C4-2B (cell line): ENCODE measurements around the gene HIPK3.

ENCODE experiments used
- ZFX ChIP-seq: fragments of 450-650 bp; IDR thresholded peaks from 2 replicates; pipeline ENCODE4 v1.6.1; 2017
- TF ChIP-seq, protein P1 (sequence below): fragments of 450-650 bp; conservative IDR thresholded peaks from 2 replicates; pipeline ENCODE4 v1.5.1; 2017; ENCODE audit warnings: mild to moderate bottlenecking

DNA sequence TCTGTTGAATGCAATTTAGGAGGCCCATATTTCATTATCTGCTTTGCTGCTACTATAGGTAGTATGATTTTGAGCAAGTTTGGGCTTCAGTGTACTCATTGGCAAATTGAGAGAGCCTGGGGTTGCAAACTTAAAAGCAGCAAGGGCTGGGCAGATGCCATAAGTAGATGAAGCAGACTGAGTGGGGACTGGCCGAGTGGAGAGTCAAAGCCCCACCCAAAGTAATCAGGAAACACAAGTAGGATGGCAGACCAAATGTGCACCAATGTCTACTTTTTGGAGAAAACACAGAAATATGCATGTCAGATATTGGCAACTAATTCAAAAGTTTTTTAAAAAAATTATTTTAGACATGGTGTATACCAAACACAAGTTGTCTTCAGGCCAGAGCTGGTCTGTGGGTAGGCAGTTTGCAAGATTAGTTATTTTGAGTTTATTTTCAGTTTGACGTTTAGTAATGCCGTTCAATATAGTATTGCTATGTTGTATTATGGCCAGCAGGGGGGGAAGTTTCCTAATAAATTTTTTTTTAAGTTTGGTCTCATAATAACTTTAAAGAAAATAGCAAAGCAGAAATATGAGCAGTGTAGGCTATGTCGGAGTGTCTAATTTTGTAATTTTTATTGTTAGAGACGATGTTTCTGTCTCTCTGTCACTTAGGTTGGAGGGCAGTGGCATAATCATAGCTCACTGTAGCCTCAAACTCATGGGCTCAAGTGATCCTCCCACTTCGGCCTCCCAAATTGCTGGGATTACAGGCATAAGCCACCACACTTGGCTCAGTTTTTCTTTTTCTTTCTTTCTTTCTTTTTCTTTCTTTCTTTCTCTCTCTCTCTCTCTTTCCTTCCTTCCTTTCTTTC is 105.1 kb downstream of the HIPK3 start:
- TF ChIP-seq, protein P1, sequence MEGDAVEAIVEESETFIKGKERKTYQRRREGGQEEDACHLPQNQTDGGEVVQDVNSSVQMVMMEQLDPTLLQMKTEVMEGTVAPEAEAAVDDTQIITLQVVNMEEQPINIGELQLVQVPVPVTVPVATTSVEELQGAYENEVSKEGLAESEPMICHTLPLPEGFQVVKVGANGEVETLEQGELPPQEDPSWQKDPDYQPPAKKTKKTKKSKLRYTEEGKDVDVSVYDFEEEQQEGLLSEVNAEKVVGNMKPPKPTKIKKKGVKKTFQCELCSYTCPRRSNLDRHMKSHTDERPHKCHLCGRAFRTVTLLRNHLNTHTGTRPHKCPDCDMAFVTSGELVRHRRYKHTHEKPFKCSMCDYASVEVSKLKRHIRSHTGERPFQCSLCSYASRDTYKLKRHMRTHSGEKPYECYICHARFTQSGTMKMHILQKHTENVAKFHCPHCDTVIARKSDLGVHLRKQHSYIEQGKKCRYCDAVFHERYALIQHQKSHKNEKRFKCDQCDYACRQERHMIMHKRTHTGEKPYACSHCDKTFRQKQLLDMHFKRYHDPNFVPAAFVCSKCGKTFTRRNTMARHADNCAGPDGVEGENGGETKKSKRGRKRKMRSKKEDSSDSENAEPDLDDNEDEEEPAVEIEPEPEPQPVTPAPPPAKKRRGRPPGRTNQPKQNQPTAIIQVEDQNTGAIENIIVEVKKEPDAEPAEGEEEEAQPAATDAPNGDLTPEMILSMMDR = peak; percentile 74
- no peak for TF ChIP-seq ZFX
